HG03565 (cell line): ENCODE data around the gene CDC45.

Experiments
- ATAC-seq: cut with Tn5 transposase; IDR thresholded peaks from one replicate; pipeline ENCODE4 v1.9.1; 2021; ENCODE audit warnings: mild to moderate bottlenecking, moderate library complexity; ENCODE audit not compliant: unreplicated experiment

CDC45 gene

GRCh38 chr22:19553201-19553600, 73.5 kb downstream of the CDC45 start:
- no peak for ATAC-seq

GRCh38 chr22:19554834-19555404, 75.2 kb downstream of the CDC45 start:
- no peak for ATAC-seq

- ATAC-seq = no peak
Observed at GRCh38 chr22:19555651-19556050, 75.9 kb downstream of the CDC45 start.

GRCh38 chr22:19556963-19557545, 77.3 kb downstream of the CDC45 start:
- ATAC-seq = no peak

GRCh38 chr22:19559324-19559811, 79.6 kb downstream of the CDC45 start:
- ATAC-seq = no peak

GRCh38 chr22:19559956-19560355, 80.2 kb downstream of the CDC45 start:
- ATAC-seq = no peak

GRCh38 chr22:19565382-19566278, 85.9 kb downstream of the CDC45 start:
- ATAC-seq = no peak

GRCh38 chr22:19566279-19567156, 86.8 kb downstream of the CDC45 start:
- ATAC-seq = no peak

- ATAC-seq = no peak
Observed at GRCh38 chr22:19567157-19568009, 87.7 kb downstream of the CDC45 start.

GRCh38 chr22:19568337-19569275, 88.9 kb downstream of the CDC45 start:
- no peak for ATAC-seq

- ATAC-seq = no peak
Observed at GRCh38 chr22:19569276-19569640, 89.5 kb downstream of the CDC45 start.

GRCh38 chr22:19569976-19570375, 90.3 kb downstream of the CDC45 start:
- ATAC-seq = no peak
